ENCODE data around the gene DNAH10. TPM values are rescaled to one million over a fixed set of nuclear protein-coding genes. Genes with fewer than 3 reads are reported as not detected.

The DNAH10 gene
- total RNA-seq, 1 experiment from 2014 or later: 0.09 TPM

- Mint-ChIP-seq H3K27ac (peak overlapping the region; percentile 6; the same call in 1 of the 2 replicates), H3K9me3 (no peaks in the 10 kb centered on the region), H3K36me3 (no peaks in the 10 kb centered on the region), H3K4me3 (peak overlapping the region; percentile 97), H3K27me3 (ENCODE audit: low read depth) (no peaks in the 10 kb centered on the region), H3K4me1 (peaks cover 16% of the 10 kb centered on the region)
- POLR2A ChIA-PET: interaction anchor here (0.6 to 1.4 kb wide), 3 partner anchors 110 to 480 kb away, joined by 3 to 6 read pairs (median 5); partner anchors contain the start of genes DDX55, MPHOSPH9 and MTRFR
- TF ChIP-seq TEAD4 (CRISPR knock-in tag; IDR thresholded peaks at IDR 0.05) (no peak), ZBTB21 (CRISPR knock-in tag; IDR thresholded peaks at IDR 0.05; ENCODE audit: borderline replicate concordance) (no peak), ESRRA (CRISPR knock-in tag; IDR thresholded peaks at IDR 0.05; ENCODE audit: borderline replicate concordance) (no peak), NR3C1 (CRISPR knock-in tag; conservative IDR thresholded peaks at IDR 0.05; ENCODE audit: low read depth) (no peak), ARID4B (CRISPR knock-in tag; IDR thresholded peaks at IDR 0.05; ENCODE audit: borderline replicate concordance) (peak; percentile 32; the same call in 1 of the 2 replicates)
- CTCF ChIA-PET: interaction anchor here (0.6 to 2.5 kb wide), 6 partner anchors 17 to 347 kb away, joined by 3 to 11 read pairs (median 6); partner anchors contain the start of genes DNAH10 and TMED2
- ATAC-seq (no peak), DNase-seq (ENCODE audit: low spot score) (no peak)
Measured at GRCh38 chr12:123712780-123713319, 49.3 kb upstream of the DNAH10 start.

GRCh38 chr12:123713398-123713797 is 48.7 kb upstream of the DNAH10 start:
- Mint-ChIP-seq H3K9me3 (no peaks in the 10 kb centered on the region), H3K4me3 (peak overlapping the region; percentile 97), H3K36me3 (no peaks in the 10 kb centered on the region), H3K4me1 (peaks cover 16% of the 10 kb centered on the region), H3K27ac (0 out of 2 replicates have a peak overlapping the region, but pooled peaks have one; percentile 40), H3K27me3 (ENCODE audit: low read depth) (no peaks in the 10 kb centered on the region)
- no peak for TF ChIP-seq ZNF532 (CRISPR knock-in tag; IDR thresholded peaks at IDR 0.05; ENCODE audit: borderline replicate concordance)
- TF ChIP-seq NR3C1 (CRISPR knock-in tag; conservative IDR thresholded peaks at IDR 0.05; ENCODE audit: low read depth): no peak
- no peak for ATAC-seq
- no peak for DNase-seq (ENCODE audit: low spot score)
- ChIA-PET POLR2A (no interaction called here), CTCF (interaction anchor here (1.6 to 2.5 kb wide), 3 partner anchors 48 to 192 kb away, joined by 3 to 11 read pairs (median 9); partner anchors contain the start of genes DNAH10 and TMED2)

- ATAC-seq (no peak), DNase-seq (ENCODE audit: low spot score) (no peak)
- peaks cover 16% of the 10 kb centered on the region for H3K4me1 Mint-ChIP-seq
- no peaks in the 10 kb centered on the region for H3K9me3 Mint-ChIP-seq
- no peaks in the 10 kb centered on the region for H3K27me3 Mint-ChIP-seq (ENCODE audit: low read depth)
- ChIA-PET CTCF (interaction anchor here (2.1 to 2.5 kb wide), 2 partner anchors 48 to 130 kb away, joined by 9 to 11 read pairs; partner anchors contain the start of genes DNAH10 and TMED2), POLR2A (interaction anchor here (0.5 kb wide), 1 partner anchor 57 kb away, joined by 3 read pairs; no protein-coding TSS in a partner anchor)
- TF ChIP-seq TCF7 (CRISPR knock-in tag; IDR thresholded peaks at IDR 0.05; ENCODE audit: low read depth) (no peak), PRRX2 (CRISPR knock-in tag; IDR thresholded peaks at IDR 0.05) (no peak), ZNF219 (CRISPR knock-in tag; IDR thresholded peaks at IDR 0.05; ENCODE audit: borderline replicate concordance) (no peak), USF1 (CRISPR knock-in tag; IDR thresholded peaks at IDR 0.05) (no peak), CREB1 (CRISPR knock-in tag; IDR thresholded peaks at IDR 0.05) (no peak), ATF1 (CRISPR knock-in tag; IDR thresholded peaks at IDR 0.05) (no peak), FOXP4 (CRISPR knock-in tag; IDR thresholded peaks at IDR 0.05) (no peak), ZNF138 (CRISPR knock-in tag; conservative IDR thresholded peaks at IDR 0.05) (no peak), ZNF232 (CRISPR knock-in tag; IDR thresholded peaks at IDR 0.05) (no peak), E2F5 (CRISPR knock-in tag; IDR thresholded peaks at IDR 0.05) (no peak)
- no peaks in the 10 kb centered on the region for H3K36me3 Mint-ChIP-seq
- peak overlapping the region; percentile 55; the same call in 1 of the 2 replicates for H3K27ac Mint-ChIP-seq
- H3K4me3 Mint-ChIP-seq: peak overlapping the region; percentile 97
Measured at GRCh38 chr12:123713823-123714585, 48.1 kb upstream of the DNAH10 start.
